Measurements from ENCODE around the gene CETP. TPM values are rescaled to one million over a fixed set of nuclear protein-coding genes. Genes with fewer than 3 reads are reported as not detected.
A peak's percentile ranks its signal among the peaks of the same experiment; 100 is the strongest.
"Not testable (repeated sequence)": the region's sequence is repeated elsewhere in the genome, so short reads cannot be mapped to it uniquely, and the experiment has no call there.

CETP gene
- total RNA-seq, 1 experiment from 2014 or later = 0.07 TPM

DNA sequence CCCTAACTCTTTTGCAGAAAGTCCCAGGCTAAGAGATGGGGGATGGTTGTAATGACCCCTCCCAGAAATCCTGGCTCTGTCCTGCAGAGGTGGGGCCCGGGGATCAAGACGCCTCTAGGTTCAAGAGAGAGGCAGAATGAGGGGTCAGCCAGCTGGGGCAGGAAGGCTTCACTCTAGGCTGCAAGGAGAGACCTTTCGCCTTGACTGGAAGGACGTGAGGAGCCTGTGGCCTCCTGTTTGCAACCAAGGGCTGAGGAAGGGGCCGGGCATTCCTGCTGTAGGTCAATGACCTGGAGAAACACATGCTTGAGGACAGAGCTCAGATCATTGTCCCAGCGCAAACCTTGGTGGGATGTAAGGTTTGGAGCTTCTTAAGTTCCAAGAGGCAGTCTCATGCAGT, 8.7 kb upstream of the CETP start:
- no peak for DNase-seq (ENCODE audit: extremely low read depth, low read depth)

DNA sequence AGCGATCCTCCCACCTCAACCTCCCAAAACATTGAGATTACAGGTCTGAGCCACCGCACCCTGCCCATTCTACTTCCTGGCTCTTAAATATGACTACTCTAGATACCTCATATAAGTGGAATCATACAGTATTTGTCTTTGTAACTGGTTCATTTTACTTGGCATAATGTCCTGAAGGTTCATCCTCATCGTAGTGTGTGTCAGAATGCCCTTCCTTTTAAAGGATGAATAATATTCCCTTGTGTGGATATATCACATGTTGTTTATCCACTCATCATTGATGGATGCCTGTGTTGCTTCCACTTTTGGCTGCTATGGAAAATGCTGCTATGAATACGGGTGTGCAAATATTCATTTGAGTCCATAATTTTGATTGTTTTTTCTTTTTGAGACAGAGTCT, 5.7 kb upstream of the CETP start:
- no peak for DNase-seq (ENCODE audit: extremely low read depth, low read depth)

DNA sequence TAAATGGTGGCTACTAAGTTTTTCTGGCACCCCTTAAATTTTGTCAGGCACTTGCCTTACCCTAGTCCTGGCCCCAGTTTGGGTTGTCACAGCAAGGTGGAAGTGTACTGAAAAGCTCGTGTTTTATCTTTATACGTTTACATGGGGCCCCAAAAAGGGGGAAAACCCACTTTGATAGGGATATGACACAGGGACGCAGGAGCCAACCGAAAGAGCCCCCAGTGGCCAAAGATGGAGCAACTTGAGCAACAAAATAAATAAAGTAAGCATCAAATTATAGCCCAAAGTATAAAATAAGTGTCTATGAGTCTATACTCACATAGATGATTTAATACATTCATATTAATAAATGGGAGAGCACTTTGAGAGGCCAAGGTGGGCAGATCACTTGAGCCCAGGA, 5.0 kb upstream of the CETP start:
- no peak for DNase-seq (ENCODE audit: extremely low read depth, low read depth)

DNA sequence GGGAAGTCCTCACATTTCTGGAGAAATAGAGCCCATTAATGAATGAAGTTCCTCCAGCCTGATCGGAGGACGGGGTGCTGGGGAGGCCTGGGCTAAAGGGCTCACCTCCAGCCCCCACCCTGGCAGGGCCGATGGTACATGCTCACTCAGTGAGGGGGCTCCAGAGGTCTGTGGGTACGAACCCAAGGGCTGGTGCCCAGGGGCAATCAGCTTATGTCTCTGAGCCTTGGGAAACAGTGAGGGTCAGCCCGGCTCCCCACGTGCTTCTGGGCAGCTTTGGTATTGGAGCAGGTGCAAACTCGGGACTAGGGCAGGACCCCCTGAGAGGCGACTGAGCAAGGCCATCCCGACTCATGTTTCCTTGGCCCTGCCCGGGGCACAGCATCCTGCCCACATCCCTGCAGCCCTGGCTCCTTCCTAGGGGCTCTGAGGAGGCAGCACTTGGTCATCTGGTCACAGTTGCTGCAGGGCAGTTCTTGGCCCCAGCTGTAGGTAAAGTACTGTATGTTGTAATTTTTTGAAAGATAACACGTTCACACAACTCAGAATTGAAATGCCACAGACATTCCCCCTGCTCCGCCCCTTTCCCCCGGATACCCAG, 969 bp upstream of the CETP start:
- no peak for DNase-seq (ENCODE audit: extremely low read depth, low read depth)

DNA sequence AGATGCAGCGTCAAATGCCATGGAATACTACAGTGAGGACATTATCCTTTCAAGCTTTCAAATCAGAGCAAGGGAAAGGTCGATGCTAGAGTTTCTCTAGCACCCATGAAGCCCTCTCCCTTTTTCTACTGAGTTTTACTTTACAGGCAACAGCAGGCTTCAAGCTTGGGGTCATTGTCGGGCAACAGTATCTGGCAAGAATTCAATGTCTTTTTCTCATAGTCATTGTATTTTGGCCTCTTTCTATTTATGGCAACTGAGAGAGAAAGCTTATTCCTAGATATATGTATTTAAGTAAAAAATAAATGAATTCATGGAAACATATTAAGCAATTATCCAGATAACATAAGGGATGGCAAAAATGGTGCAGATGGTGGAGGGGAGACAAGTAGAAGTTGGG, 364 bp upstream of the CETP start:
- no peak for DNase-seq (ENCODE audit: extremely low read depth, low read depth)

DNA sequence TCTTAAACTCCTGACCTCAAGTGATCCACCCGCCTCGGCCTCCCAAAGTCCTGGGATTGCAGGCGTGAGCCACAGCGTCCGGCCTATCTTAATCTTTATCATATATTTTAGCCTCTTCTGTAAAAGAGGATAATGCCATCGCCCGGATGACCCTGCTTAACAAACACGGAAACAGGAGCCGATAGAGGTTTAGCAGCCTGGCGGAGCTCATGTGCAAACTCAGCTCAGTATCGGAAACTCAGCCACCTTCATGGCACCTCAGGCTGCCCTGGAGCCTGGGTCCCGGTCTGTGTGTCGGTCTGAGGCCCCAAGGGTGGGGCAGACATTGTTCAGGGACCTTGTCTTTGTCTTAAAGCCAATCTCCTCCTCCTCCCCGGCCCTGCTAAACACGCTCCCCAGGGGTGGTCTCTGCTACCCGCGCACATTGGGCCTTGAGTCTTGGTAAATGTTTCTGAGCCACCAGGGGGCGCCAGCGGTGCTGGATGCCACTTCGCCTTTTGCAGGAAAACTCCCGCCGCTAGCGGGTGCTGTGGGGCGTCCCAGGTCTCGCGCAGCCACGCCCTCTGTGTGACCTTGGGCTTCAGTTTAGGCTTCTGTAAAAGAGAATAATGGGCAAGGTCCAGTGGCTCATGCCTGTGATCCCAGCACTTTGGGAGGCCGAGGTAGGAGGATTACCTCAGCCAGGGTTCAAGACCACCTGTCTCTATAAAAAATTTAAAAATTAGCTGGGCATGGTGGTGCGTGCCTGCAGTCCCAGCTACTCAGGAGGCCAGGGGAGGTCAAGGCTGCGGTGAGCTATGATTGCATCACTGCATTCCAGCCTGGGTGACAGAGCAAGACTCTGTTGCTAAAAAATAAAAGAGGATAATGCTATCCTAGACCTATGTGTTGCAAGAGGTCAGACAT, 2.7 kb downstream of the CETP start:
- DNase-seq (ENCODE audit: extremely low read depth, low read depth) = peak; percentile 75

DNA sequence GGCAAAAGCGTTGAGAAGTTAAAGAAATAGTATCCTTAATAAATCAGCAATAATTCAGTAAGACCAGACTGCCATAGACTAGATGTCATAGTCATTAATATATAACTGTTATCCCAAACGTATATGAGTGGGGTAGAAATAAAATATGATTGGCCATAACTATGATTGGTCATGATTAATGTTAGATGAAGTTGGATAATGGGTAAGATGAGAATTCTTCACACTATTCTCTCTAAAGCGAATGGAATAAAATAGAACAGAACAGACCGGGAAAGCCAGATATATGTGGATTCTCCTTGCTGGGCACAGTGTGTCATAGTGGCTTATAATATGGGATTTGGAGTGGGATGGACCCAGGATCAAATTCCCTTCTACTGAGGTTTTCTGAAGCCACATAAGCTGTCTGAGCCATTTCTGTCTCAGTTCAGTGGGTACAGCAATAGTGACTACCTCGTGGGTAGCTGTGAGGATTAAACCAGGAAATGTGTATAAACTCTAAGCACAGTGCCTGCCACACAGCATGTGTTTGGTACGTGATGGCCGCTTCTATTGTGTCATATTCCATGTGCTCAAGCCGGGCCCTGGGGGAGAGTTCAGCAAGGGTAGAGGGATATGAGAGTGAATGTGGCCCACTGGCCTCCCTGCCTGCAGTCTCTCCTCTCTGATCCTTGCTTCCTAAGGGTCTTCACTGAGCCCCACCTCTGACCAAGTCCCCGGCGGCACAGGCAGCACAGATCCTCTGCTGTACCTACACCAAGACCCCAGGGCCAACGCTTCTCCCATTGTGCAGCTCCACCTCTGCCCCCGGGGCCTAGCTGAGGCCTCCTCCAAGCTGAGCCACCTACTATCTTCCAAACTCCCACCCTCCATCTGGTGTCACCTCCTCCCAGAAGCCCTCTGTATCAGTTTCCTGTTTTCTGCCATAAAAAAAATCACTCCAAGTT, 3.7 kb downstream of the CETP start:
- no peak for DNase-seq (ENCODE audit: extremely low read depth, low read depth)

DNA sequence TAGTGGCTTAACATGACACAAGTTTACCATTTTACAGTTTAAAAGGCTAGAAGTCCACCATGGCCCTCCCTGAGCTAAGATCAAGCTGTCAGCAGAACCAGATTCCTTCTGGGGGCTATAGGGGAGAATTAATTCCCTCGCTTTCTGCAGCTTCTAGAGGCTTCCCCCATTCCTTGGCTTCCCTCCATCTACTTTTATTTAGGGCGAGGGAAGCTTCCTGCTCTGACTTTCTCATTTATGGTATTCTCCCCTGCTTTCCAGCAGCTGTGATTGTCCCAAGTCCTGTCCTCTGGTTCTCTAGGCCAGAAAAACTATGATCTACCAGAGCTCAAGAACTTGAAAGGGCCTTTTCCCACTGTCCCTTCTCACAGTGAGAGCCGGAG, 4.3 kb downstream of the CETP start:
- no peak for DNase-seq (ENCODE audit: extremely low read depth, low read depth)

DNA sequence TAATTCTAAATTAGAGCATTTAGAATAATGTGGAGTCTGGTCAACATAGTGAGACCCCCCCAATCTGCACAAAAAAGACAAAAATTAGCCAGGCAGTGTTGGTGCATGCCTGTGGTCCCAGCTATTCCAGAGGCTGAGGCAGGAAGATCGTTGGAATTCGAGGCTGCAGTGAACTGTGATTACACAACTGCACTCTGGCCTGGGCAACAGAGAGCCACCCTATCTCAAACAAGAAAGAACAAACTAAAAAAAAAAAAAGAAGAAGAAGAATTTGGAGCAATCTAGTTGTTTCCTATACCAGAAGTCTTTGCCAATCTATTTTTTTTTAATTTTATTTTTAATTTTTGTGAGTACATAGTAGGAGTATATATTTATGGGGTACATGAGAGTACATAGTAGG, 6.0 kb downstream of the CETP start:
- no peak for DNase-seq (ENCODE audit: extremely low read depth, low read depth)

DNA sequence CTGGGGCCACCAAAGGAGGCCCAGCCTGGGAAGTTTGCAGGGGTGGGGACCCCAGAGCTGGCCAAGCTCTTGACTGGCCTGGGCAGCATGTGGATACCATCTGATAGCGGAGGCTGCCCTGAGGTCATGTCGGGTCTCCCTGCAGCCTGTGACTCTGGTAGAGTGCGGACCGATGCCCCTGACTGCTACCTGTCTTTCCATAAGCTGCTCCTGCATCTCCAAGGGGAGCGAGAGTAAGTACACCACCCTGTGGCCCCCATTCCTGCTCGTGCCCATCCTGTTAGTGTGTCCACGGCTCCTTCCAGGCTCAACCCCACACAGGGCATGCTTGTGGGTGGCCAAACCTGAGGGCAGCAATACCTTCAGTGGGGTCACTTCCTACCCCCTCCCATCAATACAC, 8.0 kb downstream of the CETP start:
- no peak for DNase-seq (ENCODE audit: extremely low read depth, low read depth)

DNA sequence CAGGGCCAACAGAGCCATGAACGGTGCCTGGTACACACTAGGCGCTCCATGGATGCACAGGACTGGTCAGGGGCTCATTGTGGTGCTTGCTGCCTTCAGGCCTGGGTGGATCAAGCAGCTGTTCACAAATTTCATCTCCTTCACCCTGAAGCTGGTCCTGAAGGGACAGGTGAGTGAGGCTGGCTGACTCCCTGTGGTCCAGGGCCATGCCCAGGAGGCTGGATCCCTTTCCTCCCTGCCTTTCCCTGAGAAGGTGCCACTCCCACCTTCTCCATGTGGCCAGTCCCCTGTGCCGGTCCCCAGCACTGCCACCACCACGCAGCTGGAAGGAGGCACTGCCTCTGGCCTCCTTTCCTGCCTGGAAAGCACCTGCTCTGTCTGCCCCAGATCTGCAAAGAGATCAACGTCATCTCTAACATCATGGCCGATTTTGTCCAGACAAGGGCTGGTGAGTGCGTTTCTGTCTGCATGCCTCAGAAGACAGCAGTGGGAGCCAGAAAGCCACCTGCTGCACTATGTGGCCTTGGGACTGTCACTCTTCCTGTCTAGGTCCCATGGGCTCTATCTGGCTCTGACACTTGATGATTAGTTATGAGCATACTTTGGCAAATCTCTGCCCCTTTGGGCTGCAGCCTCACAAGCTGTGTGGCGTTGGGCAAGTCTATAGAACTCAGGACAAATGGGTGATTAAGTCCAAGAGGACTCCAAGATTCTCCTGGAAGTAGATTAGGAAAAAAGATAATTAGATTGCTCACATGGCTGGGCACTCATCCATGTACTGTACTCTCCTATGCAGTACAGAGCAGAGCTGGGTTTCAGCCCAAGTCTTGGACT, 9.4 kb downstream of the CETP start:
- no peak for DNase-seq (ENCODE audit: extremely low read depth, low read depth)

DNA sequence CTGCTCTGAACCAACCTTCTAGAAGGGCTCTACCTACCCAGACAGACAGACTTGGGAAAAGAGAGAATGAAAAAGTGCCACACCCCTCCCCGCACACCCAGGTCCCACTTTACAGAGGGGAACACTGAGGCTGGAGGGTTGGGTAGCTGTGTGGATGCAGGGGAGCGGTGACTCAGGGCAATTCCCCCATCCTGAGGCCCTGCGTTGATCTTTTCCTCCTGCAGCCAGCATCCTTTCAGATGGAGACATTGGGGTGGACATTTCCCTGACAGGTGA, 10.0 kb downstream of the CETP start:
- no peak for DNase-seq (ENCODE audit: extremely low read depth, low read depth)

DNA sequence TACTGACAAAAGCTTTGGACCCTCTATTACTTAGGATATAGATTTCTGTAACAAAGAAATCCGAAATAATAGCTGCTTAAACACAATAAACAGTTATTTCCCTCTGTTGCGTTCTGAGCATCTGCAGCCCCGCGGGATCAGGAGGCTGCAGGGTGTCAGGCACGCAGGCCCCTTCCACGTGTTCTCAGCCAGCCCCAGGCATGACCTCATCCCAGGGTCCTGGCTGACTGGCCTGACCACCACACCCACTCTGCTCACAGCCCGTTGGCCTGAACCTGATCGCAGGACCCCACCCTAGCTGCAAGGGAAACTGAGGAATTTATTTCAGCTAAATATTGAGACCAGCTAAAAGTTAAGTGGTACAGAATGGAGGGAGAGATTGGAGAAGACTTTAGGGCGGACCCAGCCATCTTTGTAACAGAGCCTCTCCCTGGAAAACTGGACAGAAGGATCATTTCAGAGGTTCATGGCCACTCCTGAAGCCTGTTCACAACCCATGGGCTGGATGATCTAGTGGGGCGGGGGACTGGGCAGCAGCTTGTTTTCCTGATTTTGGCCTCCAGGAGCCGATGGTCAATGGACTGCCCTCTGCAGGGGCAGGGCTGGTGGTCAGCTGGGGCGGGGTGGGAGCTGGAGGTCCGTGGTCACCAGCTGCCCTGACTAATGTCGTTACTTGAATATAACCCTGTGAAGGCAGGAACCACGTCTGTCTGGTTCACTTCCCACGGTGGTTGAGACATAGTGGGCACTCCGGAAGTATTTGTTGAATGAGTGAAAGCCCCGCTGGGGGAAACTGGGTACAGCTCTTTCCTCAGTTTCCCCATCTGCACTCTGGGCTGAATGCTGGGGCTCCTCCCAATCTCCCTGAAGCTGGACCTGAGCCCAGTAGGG, 10.9 kb downstream of the CETP start:
- DNase-seq (ENCODE audit: extremely low read depth, low read depth) = no peak

DNA sequence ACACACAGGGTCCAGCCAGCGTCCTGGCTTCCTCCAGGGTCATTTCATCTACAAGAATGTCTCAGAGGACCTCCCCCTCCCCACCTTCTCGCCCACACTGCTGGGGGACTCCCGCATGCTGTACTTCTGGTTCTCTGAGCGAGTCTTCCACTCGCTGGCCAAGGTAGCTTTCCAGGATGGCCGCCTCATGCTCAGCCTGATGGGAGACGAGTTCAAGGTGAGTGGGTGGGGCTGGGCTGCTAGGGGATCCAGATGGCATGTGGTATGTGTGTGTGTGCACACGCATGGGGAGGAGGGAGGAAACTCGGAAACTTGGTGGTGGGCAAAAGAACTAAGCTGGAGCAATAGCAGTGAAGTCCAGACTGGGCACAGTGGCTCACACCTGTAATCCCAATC, 11.5 kb downstream of the CETP start:
- DNase-seq (ENCODE audit: extremely low read depth, low read depth) = no peak

DNA sequence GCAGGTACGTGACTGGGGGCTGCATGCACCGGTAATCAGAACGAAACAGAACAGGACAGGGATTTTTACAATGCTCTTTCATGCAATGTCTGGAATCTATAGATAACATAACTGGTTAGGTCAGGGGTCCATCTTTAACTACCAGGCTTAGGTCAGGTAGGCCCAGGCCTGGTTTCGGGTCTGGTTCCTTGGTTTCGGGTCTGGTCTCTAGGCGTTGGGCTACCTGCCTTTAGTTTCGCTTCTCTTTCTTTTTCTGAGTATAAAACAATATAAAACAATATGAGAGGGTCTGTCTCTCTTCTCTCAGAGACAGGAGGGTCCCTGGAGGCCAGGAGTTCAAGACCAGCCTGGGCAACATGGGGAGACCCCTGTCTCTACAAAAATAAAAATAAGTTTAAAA, 12.1 kb downstream of the CETP start:
- DNase-seq (ENCODE audit: extremely low read depth, low read depth) = not testable (repeated sequence)

DNA sequence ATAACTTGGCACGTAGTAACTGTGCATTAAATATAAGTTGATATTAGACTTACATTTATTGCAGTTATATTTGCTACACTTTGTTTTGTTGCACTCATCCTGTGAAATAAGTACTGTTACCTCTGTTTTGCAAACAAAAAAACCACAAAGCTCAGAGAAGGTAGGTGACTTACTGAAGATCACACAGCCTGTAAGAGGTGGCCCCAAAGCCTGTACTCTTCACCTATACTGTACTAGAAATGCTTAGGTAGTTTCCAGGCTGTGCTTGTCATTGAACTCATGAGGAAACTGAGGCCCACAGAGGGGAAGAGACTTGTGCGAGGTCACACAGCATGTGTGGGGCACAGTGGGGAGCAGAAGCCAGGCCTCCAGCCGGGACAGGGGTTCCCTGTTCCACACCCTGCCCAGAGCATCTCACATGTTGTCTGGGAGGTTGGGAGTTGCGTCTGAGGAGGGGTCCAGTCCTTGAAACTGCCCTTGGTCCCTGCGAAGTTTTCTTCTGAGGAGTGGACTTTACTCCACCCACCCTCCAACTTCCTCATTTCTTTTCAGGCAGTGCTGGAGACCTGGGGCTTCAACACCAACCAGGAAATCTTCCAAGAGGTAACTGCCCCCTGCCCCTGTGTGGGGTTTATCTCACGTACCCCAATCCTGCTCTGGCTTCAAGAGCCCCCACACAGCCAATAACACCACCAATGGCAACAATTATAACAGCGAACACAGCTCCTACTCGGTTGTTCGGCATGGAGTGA, 13.0 kb downstream of the CETP start:
- DNase-seq (ENCODE audit: extremely low read depth, low read depth) = no peak

DNA sequence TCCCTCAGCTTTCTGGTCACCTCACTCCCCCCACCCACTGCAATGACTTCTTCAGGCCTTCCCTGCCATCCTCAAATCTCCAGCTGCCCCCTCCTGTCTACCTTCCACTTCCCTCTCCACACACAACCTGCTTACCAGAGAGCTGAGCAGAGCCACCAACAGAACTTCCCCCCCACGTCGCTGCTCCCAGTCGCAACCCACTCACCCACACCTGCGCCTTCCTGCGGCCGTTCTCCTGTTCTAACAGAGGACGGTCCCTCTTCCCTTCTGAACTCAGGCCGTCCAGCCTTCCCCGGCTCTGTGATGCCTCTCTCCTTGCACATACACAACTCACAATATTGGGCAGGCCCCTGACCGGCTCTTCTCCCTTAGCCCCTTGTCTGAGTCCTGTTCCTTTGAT, 14.0 kb downstream of the CETP start:
- no peak for DNase-seq (ENCODE audit: extremely low read depth, low read depth)

DNA sequence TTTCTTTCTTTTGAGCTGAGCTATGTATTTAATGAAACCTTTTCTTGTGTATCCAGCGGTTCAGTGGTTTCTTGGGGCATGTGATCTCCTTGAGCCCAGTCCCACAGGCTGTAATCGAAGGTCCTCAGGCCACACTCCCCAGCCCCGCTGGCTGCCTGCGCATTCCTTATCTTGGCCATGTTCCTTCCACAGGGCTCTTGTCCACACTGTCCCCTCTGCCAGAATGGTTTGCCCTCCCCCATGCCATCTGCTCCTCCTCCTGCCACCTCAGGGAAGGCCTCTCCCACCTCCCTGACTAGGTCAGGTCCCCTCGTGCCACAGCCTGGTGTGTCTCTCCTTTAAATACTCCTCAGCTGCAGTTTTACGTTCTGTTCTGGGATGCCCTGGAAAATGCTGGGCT, 15.5 kb downstream of the CETP start:
- DNase-seq (ENCODE audit: extremely low read depth, low read depth) = no peak

DNA sequence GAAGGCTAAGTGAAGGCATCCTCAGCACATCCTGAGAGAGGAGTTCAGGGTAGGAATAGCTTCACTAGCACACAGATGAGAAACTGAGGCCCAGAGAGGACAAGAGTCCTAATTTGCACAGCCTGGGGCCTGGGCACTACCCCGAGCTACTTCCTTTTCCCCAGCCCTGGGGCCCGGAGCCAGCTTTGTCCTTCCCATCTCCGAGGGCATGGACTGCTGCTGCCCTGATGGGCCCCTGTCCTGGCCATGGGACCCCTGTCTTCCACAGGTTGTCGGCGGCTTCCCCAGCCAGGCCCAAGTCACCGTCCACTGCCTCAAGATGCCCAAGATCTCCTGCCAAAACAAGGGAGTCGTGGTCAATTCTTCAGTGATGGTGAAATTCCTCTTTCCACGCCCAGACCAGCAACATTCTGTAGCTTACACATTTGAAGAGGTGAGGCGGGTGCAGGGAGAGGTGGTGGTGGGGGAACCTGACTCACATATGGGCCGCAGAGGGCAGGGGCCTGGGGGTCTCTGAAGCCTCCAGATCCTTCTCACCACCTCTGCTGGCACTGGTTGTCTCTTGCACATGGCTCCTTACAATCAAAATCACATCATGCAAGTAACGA, 16.2 kb downstream of the CETP start:
- no peak for DNase-seq (ENCODE audit: extremely low read depth, low read depth)
